ENCODE results near the gene TOX4.

TOX4 gene

GRCh38 chr14:21475767-21476522, 1.1 kb upstream of the TOX4 start:
- Histone ChIP-seq H3K36me3 (replicated peaks) (peaks cover 7% of the 10 kb centered on the region), H3K4me3 (peak overlapping the region; percentile 77), H3K9me3 (no peaks in the 10 kb centered on the region), H3K27me3 (ENCODE audit: low read depth) (no peaks in the 10 kb centered on the region), H3K4me1 (peaks cover 2% of the 10 kb centered on the region; the same call in 1 of the 2 replicates)
- in situ Hi-C loops (cut with MboI; ENCODE audit: low sequenced_read_pairs) = no loop called here
- DNase-seq (ENCODE audit: low spot score in 2 of 2) = peak in 1 of 2 experiments; percentile 18

GRCh38 chr14:21476523-21476924, 471 bp upstream of the TOX4 start:
- in situ Hi-C loops (cut with MboI; ENCODE audit: low sequenced_read_pairs) = no loop called here
- Histone ChIP-seq H3K4me3 (peak overlapping the region; percentile 77), H3K9me3 (no peaks in the 10 kb centered on the region), H3K27me3 (ENCODE audit: low read depth) (no peaks in the 10 kb centered on the region), H3K36me3 (replicated peaks) (peaks cover 7% of the 10 kb centered on the region), H3K4me1 (peaks cover 2% of the 10 kb centered on the region; the same call in 1 of the 2 replicates)
- no peak for DNase-seq (ENCODE audit: low spot score in 2 of 2)

GRCh38 chr14:21486640-21487087, 9.7 kb downstream of the TOX4 start:
- H3K27me3 ChIP-seq (ENCODE audit: low read depth) = no peaks in the 10 kb centered on the region
- H3K4me1 ChIP-seq = no peaks in the 10 kb centered on the region
- H3K9me3 ChIP-seq = no peaks in the 10 kb centered on the region
- in situ Hi-C loops (cut with MboI; ENCODE audit: low sequenced_read_pairs) = no loop called here
- no peak overlapping the region for H3K4me3 ChIP-seq
- peaks cover 53% of the 10 kb centered on the region for H3K36me3 ChIP-seq (replicated peaks)
- no peak for DNase-seq (ENCODE audit: low spot score in 2 of 2)

- H3K4me1 ChIP-seq = no peaks in the 10 kb centered on the region
- no peak overlapping the region for H3K4me3 ChIP-seq
- no peaks in the 10 kb centered on the region for H3K27me3 ChIP-seq (ENCODE audit: low read depth)
- peaks cover 82% of the 10 kb centered on the region for H3K36me3 ChIP-seq (replicated peaks)
- DNase-seq (ENCODE audit: low spot score in 2 of 2) = no peak
- in situ Hi-C loops (cut with MboI; ENCODE audit: low sequenced_read_pairs) = no loop called here
- no peaks in the 10 kb centered on the region for H3K9me3 ChIP-seq
Measured at GRCh38 chr14:21494902-21495762, 18.1 kb downstream of the TOX4 start.

- H3K9me3 ChIP-seq = no peaks in the 10 kb centered on the region
- H3K4me3 ChIP-seq = no peak overlapping the region
- H3K27me3 ChIP-seq (ENCODE audit: low read depth) = no peaks in the 10 kb centered on the region
- no peak for DNase-seq (ENCODE audit: low spot score in 2 of 2)
- peaks cover 85% of the 10 kb centered on the region for H3K36me3 ChIP-seq (replicated peaks)
- in situ Hi-C loops (cut with MboI; ENCODE audit: low sequenced_read_pairs) = no loop called here
- H3K4me1 ChIP-seq = no peaks in the 10 kb centered on the region
Measured at GRCh38 chr14:21496453-21496852, 19.5 kb downstream of the TOX4 start.

GRCh38 chr14:21498540-21499526, 21.8 kb downstream of the TOX4 start:
- Histone ChIP-seq H3K27me3 (ENCODE audit: low read depth) (no peaks in the 10 kb centered on the region), H3K4me3 (no peak overlapping the region), H3K9me3 (no peaks in the 10 kb centered on the region), H3K4me1 (no peaks in the 10 kb centered on the region; the same call in 1 of the 2 replicates), H3K36me3 (replicated peaks) (peaks cover 89% of the 10 kb centered on the region)
- peak; percentile 58 to 81 for DNase-seq (ENCODE audit: low spot score in 2 of 2)
- in situ Hi-C loops (cut with MboI; ENCODE audit: low sequenced_read_pairs) = no loop called here

- DNase-seq (ENCODE audit: low spot score in 2 of 2) = no peak
- H3K36me3 ChIP-seq (replicated peaks) = peaks cover 71% of the 10 kb centered on the region
Measured at GRCh38 chr14:21501568-21501967, 24.6 kb downstream of the TOX4 start.

GRCh38 chr14:21503376-21503775, 26.4 kb downstream of the TOX4 start:
- in situ Hi-C loops (cut with MboI; ENCODE audit: low sequenced_read_pairs) = no loop called here
- H3K9me3 ChIP-seq = no peaks in the 10 kb centered on the region
- H3K36me3 ChIP-seq (replicated peaks) = peaks cover 67% of the 10 kb centered on the region
- no peaks in the 10 kb centered on the region for H3K27me3 ChIP-seq (ENCODE audit: low read depth)
- no peak for DNase-seq (ENCODE audit: low spot score in 2 of 2)
- H3K4me1 ChIP-seq = peaks cover 5% of the 10 kb centered on the region; the same call in 1 of the 2 replicates
- no peak overlapping the region for H3K4me3 ChIP-seq

More at GRCh38 chr14:21501568-21501967, 24.6 kb downstream of the TOX4 start:
- no peaks in the 10 kb centered on the region for H3K9me3 ChIP-seq
- H3K27me3 ChIP-seq (ENCODE audit: low read depth) = no peaks in the 10 kb centered on the region
- H3K4me1 ChIP-seq = peaks cover 5% of the 10 kb centered on the region; the same call in 1 of the 2 replicates
- no peak overlapping the region for H3K4me3 ChIP-seq
- in situ Hi-C loops (cut with MboI; ENCODE audit: low sequenced_read_pairs) = no loop called here

GRCh38 chr14:21505012-21505553, 28.1 kb downstream of the TOX4 start:
- Histone ChIP-seq H3K27me3 (ENCODE audit: low read depth) (no peaks in the 10 kb centered on the region), H3K4me1 (peaks cover 10% of the 10 kb centered on the region; the same call in 1 of the 2 replicates), H3K36me3 (replicated peaks) (peaks cover 53% of the 10 kb centered on the region), H3K4me3 (no peak overlapping the region), H3K9me3 (no peaks in the 10 kb centered on the region)
- DNase-seq (ENCODE audit: low spot score in 2 of 2) = no peak
- in situ Hi-C loops (cut with MboI; ENCODE audit: low sequenced_read_pairs) = no loop called here

- Histone ChIP-seq H3K36me3 (replicated peaks) (peaks cover 38% of the 10 kb centered on the region), H3K27me3 (ENCODE audit: low read depth) (no peaks in the 10 kb centered on the region), H3K4me1 (peaks cover 10% of the 10 kb centered on the region), H3K4me3 (no peak overlapping the region), H3K9me3 (no peaks in the 10 kb centered on the region)
- DNase-seq (ENCODE audit: low spot score in 2 of 2) = no peak
- in situ Hi-C loops (cut with MboI; ENCODE audit: low sequenced_read_pairs) = no loop called here
Measured at GRCh38 chr14:21506557-21506956, 29.6 kb downstream of the TOX4 start.

- Histone ChIP-seq H3K27me3 (ENCODE audit: low read depth) (no peaks in the 10 kb centered on the region), H3K4me3 (peak overlapping the region; percentile 86), H3K9me3 (no peaks in the 10 kb centered on the region), H3K4me1 (peaks cover 18% of the 10 kb centered on the region), H3K36me3 (replicated peaks) (peaks cover 16% of the 10 kb centered on the region)
- in situ Hi-C loops (cut with MboI; ENCODE audit: low sequenced_read_pairs) = loop anchor here (5.0 kb wide), 1 partner anchor 43 kb away; no protein-coding TSS in a partner anchor
- DNase-seq (ENCODE audit: low spot score in 2 of 2) = no peak
Measured at GRCh38 chr14:21509432-21510143, 32.6 kb downstream of the TOX4 start.

All from HAP-1 (cell line).